Thoracic aorta (tissue), 2 donors: Measurements from ENCODE around the gene RIMBP2. TPM values are rescaled to one million over a fixed set of nuclear protein-coding genes. Genes with fewer than 3 reads are reported as not detected.

ENCODE experiments used
- ATAC-seq: fragments of 150-250 bp; one replicate; pipeline ENCODE4 v1.8.0; 2017; ENCODE audit warnings: low read depth; ENCODE audit not compliant: insufficient number of reproducible peaks, low FRiP score
- DNase-seq: peaks from one replicate; pipeline ENCODE4 v3.0.0-alpha.2; 2020; ENCODE audit warnings: low spot score
- H3K27ac ChIP-seq, 2 donors: fragments of 200-600 bp; sonication (generic); 1 replicate in 1 of 2; 2 replicates in 1 of 2; pipeline ENCODE4 v1.5.1; 2016; ENCODE audit warnings: mild to moderate bottlenecking in 2 of 2, moderate library complexity in 2 of 2
- H3K27me3 ChIP-seq: fragments of 200-600 bp; sonication (generic); replicated peaks from 2 replicates; pipeline ENCODE4 v1.6.0; 2016; ENCODE audit warnings: mild to moderate bottlenecking; ENCODE audit not compliant: insufficient read depth
- H3K36me3 ChIP-seq: fragments of 200-600 bp; sonication (generic); one replicate; pipeline ENCODE4 v1.5.1; 2016
- H3K4me1 ChIP-seq, 2 donors: fragments of 200-600 bp; sonication (generic); 1 replicate in 1 of 2; 2 replicates in 1 of 2; pipeline versions ENCODE4 v1.5.1 to v1.6.0; 2016; ENCODE audit warnings: low read depth in 2 of 2, mild to moderate bottlenecking in 1 of 2; ENCODE audit not compliant: control insufficient read depth in 1 of 2
- H3K4me3 ChIP-seq: fragments of 200-600 bp; sonication (generic); 2 replicates; pipeline ENCODE4 v1.5.1; 2016; ENCODE audit warnings: mild to moderate bottlenecking
- H3K9me3 ChIP-seq: fragments of 200-600 bp; sonication (generic); 2 replicates; pipeline ENCODE4 v1.5.1; 2016
- CTCF ChIP-seq: fragments of 200-600 bp; sonication (generic); IDR thresholded peaks from one replicate; pipeline ENCODE4 v1.5.1; 2019; ENCODE audit warnings: antibody characterized with exemption
- total RNA-seq, 2 donors: library from RNA; depleted of rRNA; stranded (reverse); fragments of >200 nt; gene quantifications; one replicate each; pipeline versions ENCODE4 v1.1.0 to v1.2.3, GENCODE V29; 2016

The RIMBP2 gene
- total RNA-seq, 2 donors from 2014 or later = 0.54 to 0.92 TPM

GRCh38 chr12:130545475-130545874, 170.6 kb downstream of the RIMBP2 start:
- ATAC-seq = no peak
- Histone ChIP-seq H3K27ac (no peak overlapping the region), H3K4me1 (no peaks in the 10 kb centered on the region), H3K4me3 (no peak overlapping the region), H3K27me3 (no peaks in the 10 kb centered on the region), H3K9me3 (no peaks in the 10 kb centered on the region), H3K36me3 (no peaks in the 10 kb centered on the region)
- no peak for TF ChIP-seq CTCF
- no peak for DNase-seq

- H3K36me3 ChIP-seq = no peaks in the 10 kb centered on the region
- TF ChIP-seq CTCF = no peak
- no peak overlapping the region for H3K27ac ChIP-seq
- DNase-seq = no peak
- no peaks in the 10 kb centered on the region for H3K27me3 ChIP-seq
- ATAC-seq = no peak
- no peaks in the 10 kb centered on the region for H3K9me3 ChIP-seq
- H3K4me1 ChIP-seq = no peaks in the 10 kb centered on the region
- H3K4me3 ChIP-seq = no peak overlapping the region
Observed at GRCh38 chr12:130540376-130540775, 175.7 kb downstream of the RIMBP2 start.

GRCh38 chr12:130538343-130539095, 177.6 kb downstream of the RIMBP2 start:
- Histone ChIP-seq H3K27me3 (no peaks in the 10 kb centered on the region), H3K4me3 (no peak overlapping the region), H3K36me3 (no peaks in the 10 kb centered on the region), H3K27ac (no peak overlapping the region), H3K9me3 (no peaks in the 10 kb centered on the region), H3K4me1 (no peaks in the 10 kb centered on the region)
- no peak for ATAC-seq
- no peak for TF ChIP-seq CTCF
- DNase-seq = no peak

- H3K27ac ChIP-seq = no peak overlapping the region
- DNase-seq = no peak
- no peak overlapping the region for H3K4me3 ChIP-seq
- H3K36me3 ChIP-seq = no peaks in the 10 kb centered on the region
- no peaks in the 10 kb centered on the region for H3K9me3 ChIP-seq
- H3K4me1 ChIP-seq = no peaks in the 10 kb centered on the region
- no peak for TF ChIP-seq CTCF
- H3K27me3 ChIP-seq = no peaks in the 10 kb centered on the region
- ATAC-seq = no peak
Observed at GRCh38 chr12:130537655-130538054, 178.4 kb downstream of the RIMBP2 start.

- DNase-seq (no peak), ATAC-seq (no peak)
- Histone ChIP-seq H3K4me1 (no peaks in the 10 kb centered on the region), H3K27ac (no peak overlapping the region), H3K36me3 (no peaks in the 10 kb centered on the region), H3K4me3 (no peak overlapping the region), H3K27me3 (no peaks in the 10 kb centered on the region), H3K9me3 (no peaks in the 10 kb centered on the region)
- no peak for TF ChIP-seq CTCF
Observed at GRCh38 chr12:130537051-130537450, 179.0 kb downstream of the RIMBP2 start.
